ENCODE results near the gene NRBF2. TPM values are rescaled to one million over a fixed set of nuclear protein-coding genes. Genes with fewer than 3 reads are reported as not detected.

Gene NRBF2
- total and polyA plus RNA-seq, 2 donors (not counting 1 experiment from before 2014, with no cell fraction given), result 8.3 to 24.6 TPM

- H3K4me3 ChIP-seq (ENCODE audit: control extremely low read depth in 1 of 5, extremely low read depth in 1 of 5, insufficient read depth in 1 of 5, low read depth in 2 of 5, low read length in 4 of 5), result no peak overlapping the region
- no peaks in the 10 kb centered on the region for H3K27me3 ChIP-seq (replicated peaks in 1 of 4; ENCODE audit: control extremely low read depth in 1 of 4, control insufficient read depth in 3 of 4, insufficient read depth in 4 of 4, low read length in 3 of 4)
- H3K9me3 Mint-ChIP-seq (ENCODE audit: insufficient read depth), result no peaks in the 10 kb centered on the region
- H3K4me1 Mint-ChIP-seq, result no peaks in the 10 kb centered on the region
- 63% methylated on average over 2 of the region's 4 CpGs for WGBS (ENCODE audit: insufficient coverage)
- no peak for TF ChIP-seq EZH2 (IDR thresholded peaks at IDR 0.05; ENCODE audit: borderline replicate concordance, insufficient read depth, low read depth, low read length, poor library complexity, severe bottlenecking)
- TF ChIP-seq, protein P1, sequence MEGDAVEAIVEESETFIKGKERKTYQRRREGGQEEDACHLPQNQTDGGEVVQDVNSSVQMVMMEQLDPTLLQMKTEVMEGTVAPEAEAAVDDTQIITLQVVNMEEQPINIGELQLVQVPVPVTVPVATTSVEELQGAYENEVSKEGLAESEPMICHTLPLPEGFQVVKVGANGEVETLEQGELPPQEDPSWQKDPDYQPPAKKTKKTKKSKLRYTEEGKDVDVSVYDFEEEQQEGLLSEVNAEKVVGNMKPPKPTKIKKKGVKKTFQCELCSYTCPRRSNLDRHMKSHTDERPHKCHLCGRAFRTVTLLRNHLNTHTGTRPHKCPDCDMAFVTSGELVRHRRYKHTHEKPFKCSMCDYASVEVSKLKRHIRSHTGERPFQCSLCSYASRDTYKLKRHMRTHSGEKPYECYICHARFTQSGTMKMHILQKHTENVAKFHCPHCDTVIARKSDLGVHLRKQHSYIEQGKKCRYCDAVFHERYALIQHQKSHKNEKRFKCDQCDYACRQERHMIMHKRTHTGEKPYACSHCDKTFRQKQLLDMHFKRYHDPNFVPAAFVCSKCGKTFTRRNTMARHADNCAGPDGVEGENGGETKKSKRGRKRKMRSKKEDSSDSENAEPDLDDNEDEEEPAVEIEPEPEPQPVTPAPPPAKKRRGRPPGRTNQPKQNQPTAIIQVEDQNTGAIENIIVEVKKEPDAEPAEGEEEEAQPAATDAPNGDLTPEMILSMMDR (IDR thresholded peaks at IDR 0.05), result no peak
- ATAC-seq (ENCODE audit: low read depth) (no peak), DNase-seq (no peak)
- H3K27ac ChIP-seq (ENCODE audit: low read length in 2 of 2), result no peak overlapping the region
- no peaks in the 10 kb centered on the region for H3K9me3 ChIP-seq (ENCODE audit: control extremely low read depth in 1 of 3, control insufficient read depth in 2 of 3, insufficient read depth in 1 of 3, low read length in 2 of 3)
- H3K4me2 ChIP-seq (replicated peaks; ENCODE audit: low read depth, low read length, poor library complexity, severe bottlenecking), result no peak overlapping the region
- no peaks in the 10 kb centered on the region for H3K4me1 ChIP-seq (ENCODE audit: control insufficient read depth in 2 of 2, insufficient read depth in 2 of 2, low read length in 2 of 2)
- H3K27me3 Mint-ChIP-seq, result peaks cover 10% of the 10 kb centered on the region
- no peaks in the 10 kb centered on the region for H3K79me2 ChIP-seq (ENCODE audit: control insufficient read depth, insufficient read depth, low read length)
- H3K9ac ChIP-seq (ENCODE audit: low read length), result no peak overlapping the region
- no peak overlapping the region for H3K27ac Mint-ChIP-seq
- H4K20me1 ChIP-seq (ENCODE audit: control insufficient read depth, insufficient read depth, low read length, poor library complexity, severe bottlenecking), result no peaks in the 10 kb centered on the region
- no peak overlapping the region for H2AFZ ChIP-seq (ENCODE audit: insufficient read depth, low read depth, low read length, poor library complexity, severe bottlenecking)
- ChIA-PET CTCF (interaction anchor here (0.9 to 4.0 kb wide), 19 partner anchors 11 to 1003 kb away, joined by 3 to 50 read pairs (median 6); partner anchors contain the start of gene EGR2), POLR2A (no interaction called here)
- no peak overlapping the region for H3K4me3 Mint-ChIP-seq
- no peaks in the 10 kb centered on the region for H3K36me3 ChIP-seq (replicated peaks in 1 of 2; ENCODE audit: control extremely low read depth in 1 of 2, control insufficient read depth in 1 of 2, extremely low read depth in 1 of 2, insufficient read depth in 2 of 2, low read length in 1 of 2)
- intact Hi-C loops (cut with micrococcal nuclease), result loop anchor here (1.0 to 2.0 kb wide), 7 partner anchors 73 to 820 kb away; no protein-coding TSS in a partner anchor
These were observed 48.3 kb upstream of the NRBF2 start for GRCh38 chr10:63084690-63085382.

- H3K27ac ChIP-seq (ENCODE audit: low read length in 2 of 2), result no peak overlapping the region
- no peak overlapping the region for H3K4me2 ChIP-seq (replicated peaks; ENCODE audit: low read depth, low read length, poor library complexity, severe bottlenecking)
- Mint-ChIP-seq H3K9me3 (ENCODE audit: insufficient read depth) (no peaks in the 10 kb centered on the region), H3K27me3 (peaks cover 16% of the 10 kb centered on the region), H3K4me1 (no peaks in the 10 kb centered on the region), H3K4me3 (no peak overlapping the region), H3K27ac (no peak overlapping the region)
- no peak overlapping the region for H2AFZ ChIP-seq (ENCODE audit: insufficient read depth, low read depth, low read length, poor library complexity, severe bottlenecking)
- ATAC-seq (ENCODE audit: low read depth) (no peak), DNase-seq (no peak)
- no peaks in the 10 kb centered on the region for H3K4me1 ChIP-seq (ENCODE audit: control insufficient read depth in 2 of 2, insufficient read depth in 2 of 2, low read length in 2 of 2)
- intact Hi-C loops (cut with micrococcal nuclease), result no loop called here
- no peaks in the 10 kb centered on the region for H3K36me3 ChIP-seq (replicated peaks in 1 of 2; ENCODE audit: control extremely low read depth in 1 of 2, control insufficient read depth in 1 of 2, extremely low read depth in 1 of 2, insufficient read depth in 2 of 2, low read length in 1 of 2)
- no CpG with 5 or more reads among the region's 2 CpGs for whole genome bisulfite sequencing (ENCODE audit: insufficient coverage)
- H3K9ac ChIP-seq (ENCODE audit: low read length), result no peak overlapping the region
- POLR2A ChIA-PET, result no interaction called here
- H3K9me3 ChIP-seq (ENCODE audit: control extremely low read depth in 1 of 3, control insufficient read depth in 2 of 3, insufficient read depth in 1 of 3, low read length in 2 of 3), result no peaks in the 10 kb centered on the region
- H4K20me1 ChIP-seq (ENCODE audit: control insufficient read depth, insufficient read depth, low read length, poor library complexity, severe bottlenecking), result no peaks in the 10 kb centered on the region
- no peak for TF ChIP-seq EZH2 (IDR thresholded peaks at IDR 0.05; ENCODE audit: borderline replicate concordance, insufficient read depth, low read depth, low read length, poor library complexity, severe bottlenecking)
- TF ChIP-seq, protein P1 (IDR thresholded peaks at IDR 0.05), result no peak
- H3K79me2 ChIP-seq (ENCODE audit: control insufficient read depth, insufficient read depth, low read length), result no peaks in the 10 kb centered on the region
- H3K27me3 ChIP-seq (replicated peaks in 1 of 4; ENCODE audit: control extremely low read depth in 1 of 4, control insufficient read depth in 3 of 4, insufficient read depth in 4 of 4, low read length in 3 of 4), result no peaks in the 10 kb centered on the region
- H3K4me3 ChIP-seq (ENCODE audit: control extremely low read depth in 1 of 5, extremely low read depth in 1 of 5, insufficient read depth in 1 of 5, low read depth in 2 of 5, low read length in 4 of 5), result no peak overlapping the region
- CTCF ChIA-PET, result no interaction called here
These were observed 39.9 kb upstream of the NRBF2 start for GRCh38 chr10:63093227-63093626.
